NCI-H748 treated with DMSO at 0.1 percent for 48 hours (cell line): ENCODE data around the gene VAPA.

Experiments used
- DNase-seq: peaks from one replicate; lab custom pipeline; 2025; lab: John Stamatoyannopoulos, UW

VAPA gene

DNA sequence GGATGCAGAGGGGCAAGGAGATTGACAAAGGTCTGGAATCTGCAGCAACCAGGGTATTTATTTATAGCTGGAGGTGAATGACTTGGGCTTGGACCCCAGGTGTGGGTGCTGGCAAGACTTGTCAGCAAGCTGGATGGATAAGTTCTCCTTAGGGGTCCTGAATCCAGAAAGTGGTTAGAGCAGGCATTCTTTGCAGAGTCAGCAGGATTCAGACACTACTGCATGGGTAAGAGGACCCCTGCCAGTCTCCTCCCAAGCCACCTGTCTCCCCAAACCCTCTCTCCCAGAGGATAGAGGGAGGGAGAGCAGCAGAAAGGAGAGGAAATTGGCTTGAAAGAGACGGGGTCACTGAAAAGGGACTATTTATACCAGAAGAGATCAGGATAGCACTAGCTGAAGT is 89.5 kb downstream of the VAPA start:
- DNase-seq, result no peak

- no peak for DNase-seq
Measured at GRCh38 chr18:10003866-10004265, 90.0 kb downstream of the VAPA start.

- DNase-seq, result no peak
Measured at GRCh38 chr18:10006311-10006893, 92.6 kb downstream of the VAPA start.

DNA sequence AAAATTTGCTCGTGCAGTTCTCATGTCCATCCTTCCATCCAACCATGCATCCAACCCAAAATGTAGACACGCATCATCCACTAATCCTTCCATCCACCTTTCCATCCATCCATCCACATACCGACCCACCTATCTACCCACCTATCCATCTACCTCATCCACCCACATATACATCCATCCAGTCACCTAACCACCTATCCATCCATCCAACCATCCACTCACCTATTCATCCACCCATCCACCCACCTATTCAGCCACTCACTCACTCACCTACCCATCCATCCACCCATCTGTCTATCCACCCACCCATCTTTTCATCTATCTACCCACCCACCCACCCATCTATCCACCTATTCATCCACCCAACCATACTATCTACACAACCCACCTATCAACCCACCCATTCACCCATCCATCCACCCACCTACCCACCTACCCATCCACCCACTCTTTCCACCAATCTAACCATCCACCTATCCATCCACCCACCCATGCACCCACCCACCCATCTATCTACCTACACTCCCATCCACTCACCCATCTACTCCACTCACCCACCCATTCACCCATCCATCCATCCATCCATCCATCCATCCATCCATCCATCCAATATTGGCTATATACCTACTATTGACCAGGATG is 94.3 kb downstream of the VAPA start:
- DNase-seq, result no peak
